Measurements from ENCODE around the gene GNA14.
"Not testable (repeated sequence)": the region's sequence is repeated elsewhere in the genome, so short reads cannot be mapped to it uniquely, and the experiment has no call there.

GNA14 gene

GRCh38 chr9:77593528-77593927 is 54.6 kb downstream of the GNA14 start:
- H3K9me3 ChIP-seq (ENCODE audit: control insufficient read depth, low read length) = no peaks in the 10 kb centered on the region
- H3K4me1 ChIP-seq (ENCODE audit: control insufficient read depth, insufficient read depth, low read length) = no peaks in the 10 kb centered on the region
- no peak overlapping the region for H3K4me3 ChIP-seq (ENCODE audit: insufficient read depth, low read depth, low read length)
- no peaks in the 10 kb centered on the region for H3K27me3 ChIP-seq (ENCODE audit: control insufficient read depth, insufficient read depth, low read length, poor library complexity, severe bottlenecking)
- WGBS, 2 experiments = 92 to 94% methylated on average over 4 of the region's 4 CpGs
- no peak overlapping the region for H3K27ac ChIP-seq (ENCODE audit: insufficient read depth, low read depth, low read length, poor library complexity, severe bottlenecking)
- H3K36me3 ChIP-seq (ENCODE audit: control insufficient read depth, insufficient read depth, low read length) = no peaks in the 10 kb centered on the region

DNA sequence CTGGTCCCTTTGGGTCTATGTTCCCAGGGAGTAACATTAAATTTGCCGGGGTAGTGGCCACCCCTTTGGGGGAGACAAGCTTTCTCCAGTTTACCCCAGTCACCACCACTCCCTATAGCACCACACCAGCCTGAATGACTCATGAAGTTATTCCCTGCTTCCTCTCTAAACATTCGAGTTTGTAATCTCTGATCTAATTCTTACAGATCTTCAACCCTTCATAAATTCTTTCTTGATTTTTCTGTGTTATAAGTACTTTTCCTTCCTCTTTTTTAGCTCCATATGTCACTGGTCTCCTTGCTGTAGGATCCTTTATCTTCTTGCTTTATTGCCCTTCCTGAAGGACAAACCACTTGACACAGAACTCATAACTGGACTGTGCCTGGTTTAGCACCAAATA is 55.6 kb downstream of the GNA14 start:
- no peaks in the 10 kb centered on the region for H3K9me3 ChIP-seq (ENCODE audit: control insufficient read depth, low read length)
- H3K27ac ChIP-seq (ENCODE audit: insufficient read depth, low read depth, low read length, poor library complexity, severe bottlenecking) = no peak overlapping the region
- no peaks in the 10 kb centered on the region for H3K36me3 ChIP-seq (ENCODE audit: control insufficient read depth, insufficient read depth, low read length)
- WGBS, 2 experiments = 92 to 95% methylated on average over 2 of the region's 2 CpGs
- H3K4me1 ChIP-seq (ENCODE audit: control insufficient read depth, insufficient read depth, low read length) = no peaks in the 10 kb centered on the region
- H3K4me3 ChIP-seq (ENCODE audit: insufficient read depth, low read depth, low read length) = no peak overlapping the region
- no peaks in the 10 kb centered on the region for H3K27me3 ChIP-seq (ENCODE audit: control insufficient read depth, insufficient read depth, low read length, poor library complexity, severe bottlenecking)

GRCh38 chr9:77589046-77589795 is 58.9 kb downstream of the GNA14 start:
- no peak overlapping the region for H3K27ac ChIP-seq (ENCODE audit: insufficient read depth, low read depth, low read length, poor library complexity, severe bottlenecking)

GRCh38 chr9:77588271-77588937 is 59.7 kb downstream of the GNA14 start:
- H3K27me3 ChIP-seq (ENCODE audit: control insufficient read depth, insufficient read depth, low read length, poor library complexity, severe bottlenecking) = no peaks in the 10 kb centered on the region
- no peaks in the 10 kb centered on the region for H3K9me3 ChIP-seq (ENCODE audit: control insufficient read depth, low read length)
- no peak overlapping the region for H3K27ac ChIP-seq (ENCODE audit: insufficient read depth, low read depth, low read length, poor library complexity, severe bottlenecking)
- no peaks in the 10 kb centered on the region for H3K36me3 ChIP-seq (ENCODE audit: control insufficient read depth, insufficient read depth, low read length)
- no peaks in the 10 kb centered on the region for H3K4me1 ChIP-seq (ENCODE audit: control insufficient read depth, insufficient read depth, low read length)
- H3K4me3 ChIP-seq (ENCODE audit: insufficient read depth, low read depth, low read length) = no peak overlapping the region
- whole genome bisulfite sequencing, 2 experiments = 21 to 29% methylated on average over 2 of the region's 2 CpGs

More at GRCh38 chr9:77589046-77589795, 58.9 kb downstream of the GNA14 start:
- H3K4me1 ChIP-seq (ENCODE audit: control insufficient read depth, insufficient read depth, low read length) = no peaks in the 10 kb centered on the region
- WGBS, 2 experiments = 88 to 91% methylated on average over 4 to 5 of the region's 6 CpGs
- H3K36me3 ChIP-seq (ENCODE audit: control insufficient read depth, insufficient read depth, low read length) = no peaks in the 10 kb centered on the region
- H3K27me3 ChIP-seq (ENCODE audit: control insufficient read depth, insufficient read depth, low read length, poor library complexity, severe bottlenecking) = no peaks in the 10 kb centered on the region
- H3K4me3 ChIP-seq (ENCODE audit: insufficient read depth, low read depth, low read length) = no peak overlapping the region
- no peaks in the 10 kb centered on the region for H3K9me3 ChIP-seq (ENCODE audit: control insufficient read depth, low read length)

- no peak overlapping the region for H3K4me3 ChIP-seq (ENCODE audit: insufficient read depth, low read depth, low read length)
These were observed 60.3 kb downstream of the GNA14 start for GRCh38 chr9:77587851-77588250.

DNA sequence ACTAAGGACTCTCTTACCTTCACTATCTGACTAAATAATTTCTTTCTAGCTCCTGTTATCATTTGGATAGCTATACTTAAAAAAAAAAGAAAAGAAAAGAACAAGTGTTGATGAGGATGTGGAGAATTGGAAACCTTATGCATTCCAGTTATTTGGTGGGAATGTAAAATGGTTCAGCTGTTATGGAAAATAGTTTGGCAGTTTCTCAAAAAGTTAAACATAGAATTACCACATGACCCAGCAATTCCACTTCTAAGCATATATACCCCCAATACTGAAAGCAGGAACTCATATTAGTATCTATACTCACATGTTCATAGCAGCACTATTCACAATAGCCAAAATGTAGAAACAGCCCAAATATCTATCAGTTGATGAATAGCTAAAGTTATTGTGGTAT is 61.1 kb downstream of the GNA14 start:
- Histone ChIP-seq H3K27ac (ENCODE audit: insufficient read depth, low read depth, low read length, poor library complexity, severe bottlenecking) (no peak overlapping the region), H3K27me3 (ENCODE audit: control insufficient read depth, insufficient read depth, low read length, poor library complexity, severe bottlenecking) (no peaks in the 10 kb centered on the region), H3K4me1 (ENCODE audit: control insufficient read depth, insufficient read depth, low read length) (no peaks in the 10 kb centered on the region), H3K36me3 (ENCODE audit: control insufficient read depth, insufficient read depth, low read length) (no peaks in the 10 kb centered on the region), H3K9me3 (ENCODE audit: control insufficient read depth, low read length) (no peaks in the 10 kb centered on the region), H3K4me3 (ENCODE audit: insufficient read depth, low read depth, low read length) (no peak overlapping the region)

More at GRCh38 chr9:77587851-77588250, 60.3 kb downstream of the GNA14 start:
- Histone ChIP-seq H3K9me3 (ENCODE audit: control insufficient read depth, low read length) (no peaks in the 10 kb centered on the region), H3K36me3 (ENCODE audit: control insufficient read depth, insufficient read depth, low read length) (no peaks in the 10 kb centered on the region), H3K27me3 (ENCODE audit: control insufficient read depth, insufficient read depth, low read length, poor library complexity, severe bottlenecking) (no peaks in the 10 kb centered on the region), H3K4me1 (ENCODE audit: control insufficient read depth, insufficient read depth, low read length) (no peaks in the 10 kb centered on the region), H3K27ac (ENCODE audit: insufficient read depth, low read depth, low read length, poor library complexity, severe bottlenecking) (no peak overlapping the region)
- 73 to 87% methylated on average over 2 of the region's 2 CpGs for WGBS, 2 experiments

DNA sequence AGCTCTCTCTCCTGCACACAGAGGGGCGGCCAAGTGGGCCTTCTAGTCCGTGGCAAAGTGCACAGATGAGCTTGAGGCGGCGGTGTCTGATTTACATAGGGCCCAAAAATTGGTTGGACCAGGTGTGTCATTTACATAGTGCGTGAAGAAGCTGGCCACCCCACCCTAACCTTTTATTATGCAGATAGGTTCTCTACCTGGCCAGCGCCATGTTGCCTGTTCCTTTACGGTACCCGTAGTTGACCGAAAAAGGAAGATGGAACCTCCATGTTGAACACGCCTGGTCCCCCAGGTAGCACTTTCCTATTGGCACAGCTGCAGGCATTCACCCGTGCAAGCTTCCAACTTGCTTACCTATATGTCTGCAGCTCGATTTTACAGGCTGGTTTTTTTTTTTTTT is 61.5 kb downstream of the GNA14 start:
- Histone ChIP-seq H3K27me3 (ENCODE audit: control insufficient read depth, insufficient read depth, low read length, poor library complexity, severe bottlenecking) (no peaks in the 10 kb centered on the region), H3K4me1 (ENCODE audit: control insufficient read depth, insufficient read depth, low read length) (no peaks in the 10 kb centered on the region), H3K27ac (ENCODE audit: insufficient read depth, low read depth, low read length, poor library complexity, severe bottlenecking) (no peak overlapping the region), H3K9me3 (ENCODE audit: control insufficient read depth, low read length) (no peaks in the 10 kb centered on the region), H3K36me3 (ENCODE audit: control insufficient read depth, insufficient read depth, low read length) (no peaks in the 10 kb centered on the region), H3K4me3 (ENCODE audit: insufficient read depth, low read depth, low read length) (no peak overlapping the region)
- WGBS, 2 experiments = 92 to 95% methylated on average over 11 of the region's 12 CpGs

- no peaks in the 10 kb centered on the region for H3K4me1 ChIP-seq (ENCODE audit: control insufficient read depth, insufficient read depth, low read length)
- H3K27ac ChIP-seq (ENCODE audit: insufficient read depth, low read depth, low read length, poor library complexity, severe bottlenecking) = no peak overlapping the region
- WGBS, 2 experiments = 61 to 64% methylated on average over 2 of the region's 2 CpGs
These were observed 62.8 kb downstream of the GNA14 start for GRCh38 chr9:77585335-77585786.

DNA sequence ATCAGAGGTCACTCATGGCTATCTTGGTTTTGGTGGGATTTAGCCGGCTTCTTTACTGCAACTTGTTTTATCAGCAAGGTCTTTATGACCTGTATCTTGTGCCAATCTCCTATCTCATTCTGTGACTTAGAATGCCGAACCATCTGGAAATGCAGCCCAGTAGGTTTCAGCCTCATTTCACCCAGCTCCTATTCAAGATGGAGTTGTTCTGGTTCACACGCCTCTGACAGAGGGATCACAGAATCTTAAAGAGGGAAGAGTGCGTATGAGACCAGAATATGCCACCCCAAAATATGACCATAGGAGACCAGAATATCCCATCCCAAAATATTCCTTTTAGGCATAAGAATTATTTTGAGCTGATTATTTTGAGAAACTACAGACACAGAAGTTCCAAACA is 63.2 kb downstream of the GNA14 start:
- not testable (repeated sequence) for H3K36me3 ChIP-seq (ENCODE audit: control insufficient read depth, insufficient read depth, low read length); H3K9me3 ChIP-seq (ENCODE audit: control insufficient read depth, low read length); H3K27ac ChIP-seq (ENCODE audit: insufficient read depth, low read depth, low read length, poor library complexity, severe bottlenecking); H3K4me3 ChIP-seq (ENCODE audit: insufficient read depth, low read depth, low read length); H3K4me1 ChIP-seq (ENCODE audit: control insufficient read depth, insufficient read depth, low read length); H3K27me3 ChIP-seq (ENCODE audit: control insufficient read depth, insufficient read depth, low read length, poor library complexity, severe bottlenecking)
- WGBS, 2 experiments = 65 to 69% methylated on average over 3 of the region's 4 CpGs

More at GRCh38 chr9:77585335-77585786, 62.8 kb downstream of the GNA14 start:
- no peaks in the 10 kb centered on the region for H3K9me3 ChIP-seq (ENCODE audit: control insufficient read depth, low read length)
- H3K4me3 ChIP-seq (ENCODE audit: insufficient read depth, low read depth, low read length) = no peak overlapping the region
- H3K27me3 ChIP-seq (ENCODE audit: control insufficient read depth, insufficient read depth, low read length, poor library complexity, severe bottlenecking) = no peaks in the 10 kb centered on the region
- no peaks in the 10 kb centered on the region for H3K36me3 ChIP-seq (ENCODE audit: control insufficient read depth, insufficient read depth, low read length)

- no peaks in the 10 kb centered on the region for H3K4me1 ChIP-seq (ENCODE audit: control insufficient read depth, insufficient read depth, low read length)
- H3K4me3 ChIP-seq (ENCODE audit: insufficient read depth, low read depth, low read length) = no peak overlapping the region
- WGBS, 2 experiments = 88 to 89% methylated on average over 5 of the region's 5 CpGs
- no peaks in the 10 kb centered on the region for H3K27me3 ChIP-seq (ENCODE audit: control insufficient read depth, insufficient read depth, low read length, poor library complexity, severe bottlenecking)
- H3K27ac ChIP-seq (ENCODE audit: insufficient read depth, low read depth, low read length, poor library complexity, severe bottlenecking) = no peak overlapping the region
- no peaks in the 10 kb centered on the region for H3K36me3 ChIP-seq (ENCODE audit: control insufficient read depth, insufficient read depth, low read length)
- H3K9me3 ChIP-seq (ENCODE audit: control insufficient read depth, low read length) = no peaks in the 10 kb centered on the region
These were observed 65.1 kb downstream of the GNA14 start for GRCh38 chr9:77582961-77583576.

Data from ectodermal cell (in vitro differentiated cells).